Tibial nerve (tissue), 4 donors: ENCODE data around the gene OGA. TPM values are rescaled to one million over a fixed set of nuclear protein-coding genes. Genes with fewer than 3 reads are reported as not detected.

Experiments
- DNase-seq, 2 donors: peaks; one replicate each; pipeline ENCODE4 v3.0.0-alpha.2; 2019; ENCODE audit warnings: low spot score in 2 of 2
- H3K27ac ChIP-seq, 4 donors: fragments of 200-600 bp; sonication (generic) in 3 of 4; one replicate each; pipeline ENCODE4 v1.5.1; 2017 to 2019; ENCODE audit warnings: mild to moderate bottlenecking in 1 of 4
- H3K27me3 ChIP-seq, 2 donors: fragments of 200-600 bp; sonication (generic) in 1 of 2; one replicate each; pipeline versions ENCODE4 v1.5.1 to v1.6.0; 2017 to 2019
- H3K36me3 ChIP-seq, 3 donors: fragments of 200-600 bp; sonication (generic); one replicate each; pipeline ENCODE4 v1.5.1; 2018 to 2019
- H3K4me1 ChIP-seq, 4 donors: fragments of 200-600 bp; sonication (generic) in 3 of 4; one replicate each; pipeline ENCODE4 v1.5.1; 2017 to 2019
- H3K4me3 ChIP-seq, 4 donors: fragments of 200-600 bp; sonication (generic) in 3 of 4; one replicate each; pipeline ENCODE4 v1.5.1; 2017 to 2019; ENCODE audit warnings: mild to moderate bottlenecking in 1 of 4, moderate library complexity in 1 of 4
- H3K9me3 ChIP-seq, 4 donors: fragments of 200-600 bp; sonication (generic) in 3 of 4; one replicate each; pipeline ENCODE4 v1.5.1; 2017 to 2019
- EP300 ChIP-seq, 2 donors: sonication (generic); formaldehyde crosslinking; IDR thresholded peaks; one replicate each; pipeline ENCODE4 v1.6.1; 2017; ENCODE audit warnings: antibody characterized with exemption in 2 of 2, mild to moderate bottlenecking in 1 of 2
- POLR2A ChIP-seq, 2 donors: fragments of 450-650 bp; IDR thresholded peaks; one replicate each; pipeline ENCODE4 v1.6.1; 2017; ENCODE audit warnings: antibody characterized with exemption in 2 of 2, mild to moderate bottlenecking in 2 of 2, moderate library complexity in 2 of 2
- WGBS, 2 donors: methylation state at CpG; one replicate each; pipeline ENCODE4 v1.1.5; 2018; 5-methylcytosine and 5-hydroxymethylcytosine counted together
- total RNA-seq, 4 donors: library from RNA; depleted of rRNA; stranded (reverse); fragments of >200 nt; gene quantifications; one replicate each; pipeline ENCODE4 v1.1.0, GENCODE V29; 2016
- TF ChIP-seq, protein P1 (sequence below), 5 experiments: fragments of 200-600 bp in 3 of 5; fragments of 450-650 bp in 2 of 5; sonication (generic) in 3 of 5; IDR thresholded peaks; one replicate each; pipeline ENCODE4 v1.5.1; 2016 to 2019; ENCODE audit warnings: antibody characterized with exemption in 5 of 5, mild to moderate bottlenecking in 3 of 5, moderate library complexity in 2 of 5

The OGA gene
- total RNA-seq, 4 donors from 2014 or later = 206 to 249 (median 224) TPM

DNA sequence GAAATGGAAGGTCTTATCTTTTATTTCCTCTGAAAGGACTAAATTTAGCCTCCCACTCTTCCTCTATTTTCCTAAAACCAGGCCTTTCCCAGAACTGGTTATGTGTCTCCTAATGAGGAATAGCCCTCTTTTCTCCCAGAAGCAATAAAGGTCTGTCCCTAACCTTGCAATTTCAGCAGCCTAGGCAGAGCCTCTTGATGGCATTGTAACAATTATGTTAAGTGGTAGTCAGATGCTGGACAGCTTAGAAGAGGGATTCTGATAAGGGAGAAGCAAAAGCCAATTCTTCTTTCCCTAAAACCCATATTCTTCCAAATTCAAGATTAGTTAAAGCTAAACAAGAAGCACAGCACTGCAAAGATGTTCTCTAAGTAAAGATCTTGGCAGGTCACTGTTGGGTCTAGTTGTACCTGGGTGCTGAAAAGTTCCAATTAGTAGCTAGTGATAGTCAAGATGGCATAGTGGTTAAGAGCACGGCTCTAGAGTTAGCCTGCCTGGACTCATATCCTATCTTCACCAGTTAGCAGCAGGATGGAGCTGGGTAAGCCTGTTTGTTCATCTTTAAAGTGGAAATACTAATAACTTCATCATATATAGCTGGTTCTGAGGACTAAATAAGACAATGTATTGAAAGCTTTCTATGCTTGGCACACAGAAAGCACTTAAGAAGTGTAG is 39.7 kb upstream of the OGA start:
- Histone ChIP-seq H3K27ac (no peak overlapping the region), H3K36me3 (peaks cover 0 to 31% (median 0%) of the 10 kb centered on the region in 3 donors), H3K4me1 (no peaks in the 10 kb centered on the region), H3K9me3 (peaks cover 0 to 10% (median 4%) of the 10 kb centered on the region in 4 donors), H3K4me3 (no peak overlapping the region), H3K27me3 (no peaks in the 10 kb centered on the region)
- DNase-seq = no peak
- 0 to 5% methylated on average over 1 of the region's 1 CpG for WGBS, 2 donors
- TF ChIP-seq, protein P1, sequence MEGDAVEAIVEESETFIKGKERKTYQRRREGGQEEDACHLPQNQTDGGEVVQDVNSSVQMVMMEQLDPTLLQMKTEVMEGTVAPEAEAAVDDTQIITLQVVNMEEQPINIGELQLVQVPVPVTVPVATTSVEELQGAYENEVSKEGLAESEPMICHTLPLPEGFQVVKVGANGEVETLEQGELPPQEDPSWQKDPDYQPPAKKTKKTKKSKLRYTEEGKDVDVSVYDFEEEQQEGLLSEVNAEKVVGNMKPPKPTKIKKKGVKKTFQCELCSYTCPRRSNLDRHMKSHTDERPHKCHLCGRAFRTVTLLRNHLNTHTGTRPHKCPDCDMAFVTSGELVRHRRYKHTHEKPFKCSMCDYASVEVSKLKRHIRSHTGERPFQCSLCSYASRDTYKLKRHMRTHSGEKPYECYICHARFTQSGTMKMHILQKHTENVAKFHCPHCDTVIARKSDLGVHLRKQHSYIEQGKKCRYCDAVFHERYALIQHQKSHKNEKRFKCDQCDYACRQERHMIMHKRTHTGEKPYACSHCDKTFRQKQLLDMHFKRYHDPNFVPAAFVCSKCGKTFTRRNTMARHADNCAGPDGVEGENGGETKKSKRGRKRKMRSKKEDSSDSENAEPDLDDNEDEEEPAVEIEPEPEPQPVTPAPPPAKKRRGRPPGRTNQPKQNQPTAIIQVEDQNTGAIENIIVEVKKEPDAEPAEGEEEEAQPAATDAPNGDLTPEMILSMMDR (IDR thresholded peaks at IDR 0.05) = no peak
- TF ChIP-seq EP300 (IDR thresholded peaks at IDR 0.05) (no peak), POLR2A (IDR thresholded peaks at IDR 0.05) (no peak)

DNA sequence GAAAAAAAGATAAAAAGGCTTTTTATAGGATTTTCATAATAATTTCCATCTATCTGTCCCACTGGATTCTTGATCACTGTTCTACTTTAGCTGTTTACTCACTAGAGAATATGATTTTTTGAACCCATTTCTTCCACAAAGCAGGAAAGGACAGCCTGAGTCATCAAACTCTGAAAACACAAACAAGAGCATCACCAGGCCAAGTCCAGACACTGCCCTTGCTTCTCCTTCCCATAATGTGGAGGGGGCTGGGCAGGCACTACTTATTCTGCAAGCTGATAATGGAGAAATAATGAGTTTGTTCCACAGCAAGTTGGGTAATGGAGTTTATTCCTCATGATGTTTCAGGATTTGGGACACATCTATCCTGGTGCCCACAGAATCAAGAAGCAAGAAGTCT is 38.4 kb upstream of the OGA start:
- no peak overlapping the region for H3K27ac ChIP-seq
- H3K4me1 ChIP-seq = no peaks in the 10 kb centered on the region
- no peak overlapping the region for H3K4me3 ChIP-seq
- no peaks in the 10 kb centered on the region for H3K27me3 ChIP-seq
- peaks cover 0 to 27% (median 0%) of the 10 kb centered on the region in 3 donors for H3K36me3 ChIP-seq
- TF ChIP-seq POLR2A (IDR thresholded peaks at IDR 0.05) (no peak), EP300 (IDR thresholded peaks at IDR 0.05) (no peak)
- TF ChIP-seq, protein P1 (IDR thresholded peaks at IDR 0.05) = no peak
- H3K9me3 ChIP-seq = peaks cover 0 to 10% (median 4%) of the 10 kb centered on the region in 4 donors
- DNase-seq = no peak

DNA sequence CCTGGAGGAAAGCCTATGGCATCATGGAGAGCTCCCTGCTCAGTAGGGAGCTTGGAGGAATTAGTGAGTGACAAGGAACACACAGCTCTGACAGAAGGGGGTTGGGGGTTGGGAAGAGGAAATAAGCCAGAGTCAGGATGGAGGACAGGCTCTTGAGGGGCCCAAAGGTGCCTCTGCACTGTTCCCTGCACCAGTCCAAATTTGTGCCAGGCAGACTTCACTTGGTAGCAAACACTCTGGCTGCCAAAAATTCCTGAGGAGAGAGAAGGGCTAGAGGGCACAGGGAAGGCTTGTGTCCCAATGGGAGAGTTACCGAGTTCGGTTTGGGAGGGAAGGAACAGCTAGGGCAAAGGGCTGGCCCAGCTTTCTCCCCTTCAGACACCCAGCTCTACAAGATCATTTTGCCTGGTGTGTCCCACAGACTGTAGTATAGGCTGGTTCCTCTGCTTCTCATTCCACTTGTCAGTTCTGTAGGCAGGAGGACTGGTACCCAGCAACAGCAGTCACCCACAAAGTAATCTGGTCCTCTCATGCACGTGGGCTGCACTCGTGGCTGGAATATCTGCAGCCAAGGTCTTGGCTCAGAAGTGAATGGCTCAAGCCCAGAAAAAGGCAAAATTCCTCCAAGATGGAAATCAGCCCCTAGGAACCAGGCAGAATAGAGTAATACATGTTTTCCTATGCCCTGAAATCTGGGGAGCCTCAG is 33.3 kb upstream of the OGA start:
- no peaks in the 10 kb centered on the region for H3K27me3 ChIP-seq
- WGBS, 2 donors = 51 to 71% methylated on average over 4 of the region's 4 CpGs
- H3K27ac ChIP-seq = no peak overlapping the region
- H3K9me3 ChIP-seq = no peaks in the 10 kb centered on the region
- TF ChIP-seq, protein P1 (IDR thresholded peaks at IDR 0.05) = no peak
- TF ChIP-seq POLR2A (IDR thresholded peaks at IDR 0.05) (no peak), EP300 (IDR thresholded peaks at IDR 0.05) (no peak)
- H3K4me1 ChIP-seq = no peaks in the 10 kb centered on the region
- no peak overlapping the region for H3K4me3 ChIP-seq
- DNase-seq = no peak
- H3K36me3 ChIP-seq = peaks cover 0 to 51% (median 0%) of the 10 kb centered on the region in 3 donors

DNA sequence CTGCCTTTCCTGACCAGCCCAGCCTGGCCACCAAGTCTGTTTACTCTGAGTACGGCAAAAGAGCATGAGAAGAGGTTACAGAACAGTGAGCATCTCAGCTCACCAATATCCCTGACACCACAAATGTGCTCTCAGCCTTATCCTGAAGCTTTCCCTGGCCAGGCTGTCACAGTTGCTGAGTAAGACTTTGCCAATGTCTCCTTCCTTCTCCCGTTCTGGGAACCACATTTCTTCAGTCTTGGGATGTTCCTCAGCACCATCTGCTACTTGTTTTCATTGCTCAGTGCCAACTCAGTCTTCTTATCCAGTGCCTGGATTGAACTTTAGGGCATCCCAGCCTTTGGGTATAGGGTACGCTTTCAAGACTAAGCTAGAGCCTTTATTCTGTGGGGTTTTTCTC is 32.5 kb upstream of the OGA start:
- TF ChIP-seq, protein P1 (IDR thresholded peaks at IDR 0.05) = no peak
- no peak for TF ChIP-seq EP300 (IDR thresholded peaks at IDR 0.05)
- no peak for TF ChIP-seq POLR2A (IDR thresholded peaks at IDR 0.05)
- no peak overlapping the region for H3K27ac ChIP-seq
- H3K27me3 ChIP-seq = no peaks in the 10 kb centered on the region
- H3K4me3 ChIP-seq = no peak overlapping the region
- no peaks in the 10 kb centered on the region for H3K4me1 ChIP-seq
- no peak for DNase-seq
- peaks cover 0 to 59% (median 0%) of the 10 kb centered on the region in 3 donors for H3K36me3 ChIP-seq
- H3K9me3 ChIP-seq = no peaks in the 10 kb centered on the region
- WGBS, 2 donors = 81 to 89% methylated on average over 3 of the region's 3 CpGs

DNA sequence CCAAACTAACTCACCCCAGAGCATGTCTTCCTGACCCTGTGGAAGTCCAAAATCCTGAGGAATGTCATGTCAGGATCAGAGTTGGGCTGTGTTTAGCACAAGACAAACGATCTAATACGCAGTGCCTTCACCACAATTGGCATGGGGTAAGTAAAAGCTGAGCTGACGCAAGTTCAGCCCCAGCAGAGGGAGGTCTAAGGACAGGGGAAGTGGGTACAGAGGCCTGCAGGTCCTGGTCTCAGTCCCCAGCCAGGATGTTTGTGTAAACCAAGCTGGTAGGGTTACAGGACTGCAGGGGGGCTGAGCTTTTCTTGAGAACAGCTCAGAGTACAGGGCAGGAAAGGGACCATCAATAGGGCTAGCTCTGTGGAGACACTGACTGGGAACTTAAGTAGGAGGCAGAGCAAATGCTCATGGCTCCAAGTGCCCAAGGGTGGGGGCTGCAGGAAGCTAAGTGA is 30.7 kb upstream of the OGA start:
- Histone ChIP-seq H3K9me3 (no peaks in the 10 kb centered on the region), H3K27ac (no peak overlapping the region), H3K4me1 (peaks cover 0 to 10% (median 0%) of the 10 kb centered on the region in 4 donors), H3K36me3 (peaks cover 0 to 69% (median 0%) of the 10 kb centered on the region in 3 donors), H3K4me3 (no peak overlapping the region), H3K27me3 (no peaks in the 10 kb centered on the region)
- 55 to 57% methylated on average over 3 of the region's 3 CpGs for WGBS, 2 donors
- no peak for DNase-seq
- TF ChIP-seq, protein P1 (IDR thresholded peaks at IDR 0.05) = no peak
- TF ChIP-seq EP300 (IDR thresholded peaks at IDR 0.05) (no peak), POLR2A (IDR thresholded peaks at IDR 0.05) (no peak)
